Uterus (tissue), 4 donors: Measurements from ENCODE around the gene CISH. TPM values are rescaled to one million over a fixed set of nuclear protein-coding genes. Genes with fewer than 3 reads are reported as not detected.

ENCODE experiments used
- DNase-seq, 2 donors: peaks; one replicate each; pipeline ENCODE4 v3.0.0-alpha.2; 2019 to 2020
- H3K27ac ChIP-seq, 2 donors: fragments of 200-600 bp; sonication (generic); 1 replicate in 1 of 2; 2 replicates in 1 of 2; pipeline ENCODE4 v1.5.1; 2016 to 2018
- H3K27me3 ChIP-seq, 2 donors: fragments of 200-600 bp; sonication (generic); one replicate each; pipeline ENCODE4 v1.5.1; 2018 to 2019; ENCODE audit warnings: control low read depth in 1 of 2
- H3K36me3 ChIP-seq, 2 donors: fragments of 200-600 bp; sonication (generic); one replicate each; pipeline ENCODE4 v1.5.1; 2019; ENCODE audit warnings: control low read depth in 1 of 2
- H3K4me1 ChIP-seq, 2 donors: fragments of 200-600 bp; sonication (generic); one replicate each; pipeline ENCODE4 v1.5.1; 2018 to 2019; ENCODE audit warnings: control low read depth in 1 of 2
- H3K4me3 ChIP-seq, 2 donors: fragments of 200-600 bp; sonication (generic); 1 replicate in 1 of 2; 2 replicates in 1 of 2; pipeline ENCODE4 v1.5.1; 2018 to 2019; ENCODE audit warnings: mild to moderate bottlenecking in 1 of 2
- H3K9me3 ChIP-seq, 2 donors: fragments of 200-600 bp; sonication (generic); one replicate each; pipeline ENCODE4 v1.5.1; 2019; ENCODE audit warnings: control low read depth in 1 of 2
- CTCF ChIP-seq, 4 experiments: fragments of 200-600 bp in 2 of 4; fragments of 450-650 bp in 2 of 4; sonication (generic) in 2 of 4; IDR thresholded peaks; one replicate each; pipeline ENCODE4 v1.5.1; 2016 to 2019; ENCODE audit warnings: antibody characterized with exemption in 4 of 4, mild to moderate bottlenecking in 2 of 4, moderate library complexity in 1 of 4
- POLR2A ChIP-seq, 2 donors: fragments of 450-650 bp; IDR thresholded peaks; one replicate each; pipeline ENCODE4 v1.6.1; 2016; ENCODE audit warnings: antibody characterized with exemption in 2 of 2, mild to moderate bottlenecking in 1 of 2, moderate library complexity in 1 of 2
- intact Hi-C: fragments of 100-400 bp; cut with DNase I; formaldehyde crosslinking; loops from one replicate; pipeline ENCODE4 v1.15.1; 2023; ENCODE audit warnings: low total_unique reads
- total RNA-seq, 4 donors: library from RNA; depleted of rRNA in 3 of 4; stranded (reverse); fragments of >200 nt in 3 of 4; gene quantifications; one replicate each; pipeline versions ENCODE4 v1.1.0 to v1.2.4, GENCODE V29; 2014 to 2023
- donor health status: DM: yes; HTN: yes; CAD: no.

CISH gene
- total RNA-seq, 4 donors from 2014 or later = 2.1 to 12.3 (median 5.6) TPM; not detected in 1

GRCh38 chr3:50572801-50573371 lies 38.7 kb downstream of the CISH start:
- Histone ChIP-seq H3K27ac (no peak overlapping the region), H3K4me3 (no peak overlapping the region)

GRCh38 chr3:50572158-50572557 lies 39.4 kb downstream of the CISH start:
- Histone ChIP-seq H3K4me1 (peaks cover 0 to 9% of the 10 kb centered on the region in 2 donors), H3K36me3 (no peaks in the 10 kb centered on the region), H3K4me3 (no peak overlapping the region), H3K9me3 (no peaks in the 10 kb centered on the region), H3K27ac (no peak overlapping the region), H3K27me3 (no peaks in the 10 kb centered on the region)
- TF ChIP-seq POLR2A (IDR thresholded peaks at IDR 0.05) (no peak), CTCF (IDR thresholded peaks at IDR 0.05) (peak; percentile 87 to 97 (median 92))
- intact Hi-C loops = loop anchor here (2.0 kb wide), 1 partner anchor 43 kb away; no protein-coding TSS in a partner anchor
- DNase-seq = peak; percentile 69 to 78

More at GRCh38 chr3:50572801-50573371, 38.7 kb downstream of the CISH start:
- DNase-seq = no peak
- no peaks in the 10 kb centered on the region for H3K9me3 ChIP-seq
- no peaks in the 10 kb centered on the region for H3K27me3 ChIP-seq
- no peak for TF ChIP-seq CTCF (IDR thresholded peaks at IDR 0.05)
- no peak for TF ChIP-seq POLR2A (IDR thresholded peaks at IDR 0.05)
- H3K4me1 ChIP-seq = peaks cover 0 to 9% of the 10 kb centered on the region in 2 donors
- no peaks in the 10 kb centered on the region for H3K36me3 ChIP-seq
- intact Hi-C loops = loop anchor here (2.0 kb wide), 1 partner anchor 42 kb away; no protein-coding TSS in a partner anchor

GRCh38 chr3:50571486-50571885 lies 40.1 kb downstream of the CISH start:
- TF ChIP-seq CTCF (IDR thresholded peaks at IDR 0.05) = no peak
- no peak for TF ChIP-seq POLR2A (IDR thresholded peaks at IDR 0.05)
- Histone ChIP-seq H3K36me3 (no peaks in the 10 kb centered on the region), H3K4me3 (no peak overlapping the region), H3K27ac (no peak overlapping the region), H3K9me3 (no peaks in the 10 kb centered on the region), H3K4me1 (peaks cover 0 to 9% of the 10 kb centered on the region in 2 donors), H3K27me3 (no peaks in the 10 kb centered on the region)
- DNase-seq = no peak
- intact Hi-C loops = no loop called here

- Histone ChIP-seq H3K9me3 (no peaks in the 10 kb centered on the region), H3K4me1 (peaks cover 0 to 9% of the 10 kb centered on the region in 2 donors), H3K4me3 (no peak overlapping the region), H3K27me3 (no peaks in the 10 kb centered on the region), H3K36me3 (no peaks in the 10 kb centered on the region), H3K27ac (no peak overlapping the region)
- TF ChIP-seq CTCF (IDR thresholded peaks at IDR 0.05) (no peak), POLR2A (IDR thresholded peaks at IDR 0.05) (no peak)
- intact Hi-C loops = no loop called here
- no peak for DNase-seq
Measured at GRCh38 chr3:50570508-50571279, 40.9 kb downstream of the CISH start.
